NOMO-1 treated with DMSO at 0.1 percent for 48 hours (cell line): ENCODE data around the gene MALL.
"Not testable (repeated sequence)": the region's sequence is repeated elsewhere in the genome, so short reads cannot be mapped to it uniquely, and the experiment has no call there.

Experiments used
- DNase-seq: peaks from one replicate; lab custom pipeline; 2025; ENCODE audit not compliant: unreplicated experiment; lab: John Stamatoyannopoulos, UW

Gene MALL

GRCh38 chr2:110099471-110100225 lies 16.0 kb downstream of the MALL start:
- no peak for DNase-seq

- no peak for DNase-seq
Observed at GRCh38 chr2:110099038-110099425, 16.6 kb downstream of the MALL start.

DNA sequence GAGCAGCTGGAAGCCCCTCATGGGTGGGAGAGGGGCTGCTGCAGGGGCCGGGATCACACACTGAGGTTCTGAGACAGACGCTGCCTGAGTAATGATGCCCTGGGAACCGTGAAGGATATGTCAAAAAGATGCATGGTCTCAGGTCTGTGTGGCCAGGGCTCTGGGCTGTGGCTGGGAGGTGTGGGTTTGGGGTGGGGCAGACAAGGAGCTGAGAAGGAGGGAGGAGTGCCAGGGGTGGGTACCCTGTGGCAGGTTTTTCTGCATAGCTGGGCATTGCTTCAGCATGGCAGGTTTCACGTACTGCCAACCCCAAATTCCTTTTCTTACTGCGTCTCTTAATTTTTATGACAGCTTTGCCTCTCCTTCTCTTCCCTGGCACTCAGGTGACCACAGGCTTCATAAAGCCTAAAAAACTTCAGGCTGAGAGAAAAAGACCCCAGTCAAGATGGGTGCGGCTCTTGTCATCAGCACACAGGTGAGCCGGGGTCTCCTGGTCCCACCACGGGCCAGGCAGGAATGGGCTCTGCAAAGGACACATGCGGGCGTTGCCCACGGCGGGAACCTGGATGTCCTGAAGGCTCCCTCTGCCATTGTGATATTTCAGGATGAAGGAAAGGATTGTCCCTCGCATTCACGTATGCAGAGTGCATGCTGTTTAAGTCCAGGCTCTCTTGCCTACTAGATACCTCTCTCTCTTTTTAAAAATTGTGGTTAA lies 18.0 kb downstream of the MALL start:
- DNase-seq = no peak

GRCh38 chr2:110095994-110096633 lies 19.5 kb downstream of the MALL start:
- no peak for DNase-seq

- not testable (repeated sequence) for DNase-seq
Observed at GRCh38 chr2:110094884-110095534, 20.6 kb downstream of the MALL start.

DNA sequence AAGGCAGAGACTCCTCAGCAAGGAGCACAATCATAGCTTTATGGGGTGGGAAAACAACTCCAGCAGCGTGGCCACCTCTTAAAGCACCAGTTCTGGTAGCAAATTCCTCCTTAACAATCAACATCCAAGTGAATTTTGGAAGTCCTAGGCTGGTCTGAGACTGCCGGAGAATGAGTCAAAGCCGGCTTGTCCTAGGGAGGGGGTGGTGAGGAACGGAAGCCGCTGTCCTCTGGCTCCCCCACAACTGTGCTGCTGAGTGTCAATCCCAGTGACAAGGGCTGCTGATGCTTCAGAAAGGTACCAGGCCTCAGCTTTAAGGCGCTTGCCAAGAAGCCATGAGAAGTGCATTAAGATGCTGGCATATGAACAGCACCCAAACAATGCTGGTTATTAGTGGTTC lies 21.7 kb downstream of the MALL start:
- DNase-seq = not testable (repeated sequence)

GRCh38 chr2:110090164-110090563 lies 25.5 kb downstream of the MALL start:
- not testable (repeated sequence) for DNase-seq

GRCh38 chr2:110083757-110084156 lies 31.9 kb downstream of the MALL start:
- not testable (repeated sequence) for DNase-seq

DNA sequence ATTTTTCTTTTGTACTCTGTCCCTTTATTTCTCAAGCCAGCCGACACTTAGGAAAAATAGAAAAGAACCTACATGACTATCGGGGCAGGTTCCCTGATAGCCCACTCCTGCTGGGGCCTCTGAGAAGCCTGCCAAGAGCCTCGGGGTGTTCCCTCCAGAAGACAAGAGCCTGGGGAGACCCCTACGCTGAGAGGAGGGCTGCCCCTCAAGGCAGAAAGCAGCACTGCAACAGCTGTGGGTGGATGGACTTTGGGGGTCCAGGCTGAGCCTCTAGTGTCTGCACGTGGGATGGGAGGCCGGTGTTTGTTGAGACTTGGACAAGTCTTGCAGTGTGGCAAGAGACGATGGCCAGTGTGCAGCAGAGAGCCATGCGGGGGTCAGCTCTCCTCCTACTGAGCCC lies 32.5 kb downstream of the MALL start:
- DNase-seq = not testable (repeated sequence)

GRCh38 chr2:110078104-110078503 lies 37.5 kb downstream of the MALL start:
- not testable (repeated sequence) for DNase-seq

GRCh38 chr2:110075896-110076295 lies 39.7 kb downstream of the MALL start:
- DNase-seq = not testable (repeated sequence)

GRCh38 chr2:110069869-110070268 lies 45.8 kb downstream of the MALL start:
- not testable (repeated sequence) for DNase-seq

DNA sequence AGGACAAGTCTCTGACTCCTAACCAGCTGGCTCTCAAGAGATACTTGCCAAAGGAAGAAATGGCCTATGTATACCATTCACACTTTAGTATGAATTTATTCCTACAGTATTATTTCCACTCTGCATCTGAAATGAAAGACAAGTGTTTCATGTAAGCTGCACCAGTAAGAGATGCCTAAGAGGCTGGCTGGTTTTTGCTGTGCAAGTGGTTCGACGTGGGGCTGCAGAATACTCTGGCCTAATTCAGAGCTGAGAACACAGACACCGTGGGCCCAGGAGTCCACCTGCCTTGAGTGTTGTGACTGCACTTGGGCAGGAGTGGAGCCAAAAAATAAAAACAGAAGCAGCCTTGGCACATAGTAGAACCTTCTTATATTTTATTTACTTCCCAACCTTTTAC lies 47.5 kb downstream of the MALL start:
- not testable (repeated sequence) for DNase-seq

DNA sequence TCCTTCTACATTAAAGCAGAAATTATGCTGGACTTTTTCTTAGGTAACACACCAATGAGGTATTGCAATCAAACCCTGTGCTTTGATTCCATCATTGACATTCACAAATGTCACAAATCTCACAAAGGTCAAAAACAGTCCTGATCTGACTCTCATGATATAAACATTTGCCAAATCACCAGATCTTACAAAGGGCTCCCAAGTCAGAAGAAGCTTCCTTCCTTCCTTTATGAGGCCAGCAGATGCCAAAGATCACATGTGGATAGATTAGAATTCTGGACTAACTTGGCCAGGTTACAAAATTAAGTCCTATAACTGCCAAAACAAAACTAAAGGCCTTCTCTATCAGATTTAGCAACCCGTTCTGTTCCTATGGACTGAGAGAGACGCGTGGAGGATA lies 53.3 kb downstream of the MALL start:
- DNase-seq = not testable (repeated sequence)

DNA sequence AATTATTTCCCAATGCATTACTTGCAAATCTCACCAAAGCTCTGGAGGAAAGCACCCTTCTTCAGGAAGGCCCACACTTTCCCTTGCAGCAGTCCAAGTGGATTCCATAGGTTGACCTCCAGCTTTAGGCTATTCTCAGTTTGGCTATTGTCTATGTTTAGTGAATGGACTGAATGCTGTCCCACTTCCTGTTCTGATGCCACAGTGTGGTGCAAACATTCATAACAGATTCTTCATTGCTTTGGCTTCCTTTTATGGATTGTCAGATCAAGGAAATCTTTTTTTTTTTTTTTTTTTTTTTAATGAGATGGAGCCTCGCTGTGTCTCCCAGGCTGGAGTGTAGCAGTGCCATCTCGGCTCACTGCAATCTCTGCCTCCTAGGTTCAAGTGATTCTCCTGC lies 55.1 kb downstream of the MALL start:
- not testable (repeated sequence) for DNase-seq

- DNase-seq = not testable (repeated sequence)
Observed at GRCh38 chr2:110059694-110060358, 55.8 kb downstream of the MALL start.

- DNase-seq = not testable (repeated sequence)
Observed at GRCh38 chr2:110059009-110059693, 56.5 kb downstream of the MALL start.

DNA sequence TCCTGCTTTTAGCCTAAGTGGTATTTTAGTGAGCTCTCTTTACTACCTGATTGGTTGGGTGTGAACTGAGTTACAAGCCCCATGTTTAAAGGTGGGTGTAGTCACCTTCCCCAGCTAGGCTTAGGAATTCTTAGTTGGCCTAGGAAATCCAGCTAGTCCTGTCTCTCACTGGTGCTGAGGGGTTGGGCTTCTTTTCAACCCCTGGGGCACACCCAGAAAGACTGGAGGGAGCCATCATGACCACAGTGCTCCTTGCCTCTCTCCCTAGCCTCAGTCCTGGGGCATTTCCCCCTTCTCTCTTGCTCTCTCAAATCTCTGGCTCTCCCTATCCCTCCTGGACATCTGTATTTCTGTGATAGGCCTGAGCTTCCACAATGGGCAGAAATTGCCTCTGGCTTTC lies 57.6 kb downstream of the MALL start:
- not testable (repeated sequence) for DNase-seq

GRCh38 chr2:110055819-110056408 lies 59.7 kb downstream of the MALL start:
- not testable (repeated sequence) for DNase-seq
